ENCODE results near the gene KL. TPM values are rescaled to one million over a fixed set of nuclear protein-coding genes. Genes with fewer than 3 reads are reported as not detected.

The KL gene
- polyA plus RNA-seq, 2 donors = 0.08 to 0.32 TPM

DNA sequence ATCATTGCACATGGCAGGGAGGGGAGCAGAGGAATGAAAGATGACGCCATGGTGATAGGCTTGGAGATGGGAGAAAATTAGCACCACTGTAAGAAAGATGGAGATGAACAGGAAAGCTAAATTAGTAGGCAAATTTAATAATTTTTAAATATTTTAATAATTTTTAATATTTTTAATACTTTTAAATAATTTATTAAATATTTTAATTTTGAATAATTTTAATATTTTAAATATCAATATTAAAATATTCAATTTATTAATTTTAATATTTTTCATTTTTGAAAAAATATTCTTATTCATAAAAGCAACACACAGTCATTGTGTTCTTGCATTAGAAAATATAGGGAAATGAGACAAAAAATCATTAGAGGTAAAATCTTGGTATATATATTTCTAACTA, 15.9 kb upstream of the KL start:
- 93 to 98% methylated on average over 1 of the region's 1 CpG for WGBS, 2 donors
- no peaks in the 10 kb centered on the region for H3K36me3 ChIP-seq (ENCODE audit: control insufficient read depth in 2 of 2, insufficient read depth in 2 of 2, low read length in 1 of 2)
- H3K4me3 ChIP-seq (ENCODE audit: low read depth in 1 of 2, low read length in 2 of 2) = no peak overlapping the region
- no peaks in the 10 kb centered on the region for H3K27me3 ChIP-seq (ENCODE audit: control insufficient read depth in 1 of 2, insufficient read depth in 2 of 2, low read length in 2 of 2)
- no peak overlapping the region for H3K27ac ChIP-seq (ENCODE audit: low read depth in 2 of 2, low read length in 1 of 2)
- no peaks in the 10 kb centered on the region for H3K9me3 ChIP-seq (ENCODE audit: control insufficient read depth in 2 of 2, insufficient read depth in 1 of 2, low read depth in 1 of 2, low read length in 1 of 2)
- no peaks in the 10 kb centered on the region for H3K4me1 ChIP-seq (ENCODE audit: control insufficient read depth in 2 of 2, insufficient read depth in 2 of 2, low read length in 1 of 2)

DNA sequence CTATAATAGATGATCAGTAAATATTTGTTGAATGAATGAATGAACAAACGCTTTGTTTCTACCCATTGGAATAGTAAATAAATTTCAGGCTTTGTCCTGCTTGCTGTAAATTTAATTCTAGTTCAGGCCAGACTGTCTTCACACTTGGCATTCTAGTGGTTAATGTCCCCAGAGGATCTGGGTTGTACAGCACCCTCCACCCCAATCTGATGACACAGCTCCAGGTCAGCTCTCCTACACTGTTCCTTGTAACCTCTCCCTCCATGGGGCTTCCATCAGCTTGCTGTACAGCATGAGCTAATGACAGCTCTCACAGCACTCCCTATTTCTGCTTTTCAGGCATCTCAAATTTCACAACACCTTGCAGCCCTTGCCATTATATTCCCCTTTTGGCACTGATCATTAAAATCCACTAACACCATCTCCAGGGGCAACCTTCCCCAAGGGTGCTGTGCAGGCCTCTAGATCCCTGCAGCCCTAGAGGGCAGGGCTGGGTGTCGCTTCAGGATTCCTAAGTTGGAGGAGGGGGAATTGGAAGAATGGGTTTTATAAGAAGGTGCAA, 12.7 kb upstream of the KL start:
- Histone ChIP-seq H3K36me3 (ENCODE audit: control insufficient read depth in 2 of 2, insufficient read depth in 2 of 2, low read length in 1 of 2) (no peaks in the 10 kb centered on the region), H3K27ac (ENCODE audit: low read depth in 2 of 2, low read length in 1 of 2) (peak overlapping the region in 1 of 2 donors; percentile 14)

DNA sequence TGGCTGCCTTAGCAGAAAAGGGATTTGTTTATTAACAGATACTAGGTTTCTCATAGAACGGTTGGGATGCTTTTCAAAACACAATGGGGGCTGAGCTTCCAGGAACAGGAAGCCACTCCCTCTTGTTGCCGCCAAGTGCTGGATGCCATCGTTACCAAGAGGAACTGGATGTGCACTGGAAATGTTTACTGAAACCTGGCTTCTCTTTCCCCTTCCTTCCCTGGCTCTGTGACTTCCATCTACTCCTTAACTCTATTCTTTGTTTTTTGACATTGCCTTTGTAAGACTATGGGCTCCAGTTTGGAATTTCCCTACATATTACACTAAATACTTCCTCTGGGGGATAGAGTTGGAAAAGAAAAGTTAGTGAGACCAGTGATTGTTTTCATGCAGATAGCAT, 11.7 kb upstream of the KL start:
- WGBS, 2 donors = 10 to 16% methylated on average over 3 of the region's 3 CpGs
- no peaks in the 10 kb centered on the region for H3K36me3 ChIP-seq (ENCODE audit: control insufficient read depth in 2 of 2, insufficient read depth in 2 of 2, low read length in 1 of 2)
- no peaks in the 10 kb centered on the region for H3K27me3 ChIP-seq (ENCODE audit: control insufficient read depth in 1 of 2, insufficient read depth in 2 of 2, low read length in 2 of 2)
- no peak overlapping the region for H3K4me3 ChIP-seq (ENCODE audit: low read depth in 1 of 2, low read length in 2 of 2)
- no peaks in the 10 kb centered on the region for H3K9me3 ChIP-seq (ENCODE audit: control insufficient read depth in 2 of 2, insufficient read depth in 1 of 2, low read depth in 1 of 2, low read length in 1 of 2)
- no peak overlapping the region for H3K27ac ChIP-seq (ENCODE audit: low read depth in 2 of 2, low read length in 1 of 2)
- H3K4me1 ChIP-seq (ENCODE audit: control insufficient read depth in 2 of 2, insufficient read depth in 2 of 2, low read length in 1 of 2) = no peaks in the 10 kb centered on the region

More for the DNA sequence above, 12.7 kb upstream of the KL start:
- H3K4me3 ChIP-seq (ENCODE audit: low read depth in 1 of 2, low read length in 2 of 2) = no peak overlapping the region
- no peaks in the 10 kb centered on the region for H3K4me1 ChIP-seq (ENCODE audit: control insufficient read depth in 2 of 2, insufficient read depth in 2 of 2, low read length in 1 of 2)
- H3K9me3 ChIP-seq (ENCODE audit: control insufficient read depth in 2 of 2, insufficient read depth in 1 of 2, low read depth in 1 of 2, low read length in 1 of 2) = no peaks in the 10 kb centered on the region
- no peaks in the 10 kb centered on the region for H3K27me3 ChIP-seq (ENCODE audit: control insufficient read depth in 1 of 2, insufficient read depth in 2 of 2, low read length in 2 of 2)
- WGBS, 2 donors = 87 to 93% methylated on average over 2 of the region's 2 CpGs

DNA sequence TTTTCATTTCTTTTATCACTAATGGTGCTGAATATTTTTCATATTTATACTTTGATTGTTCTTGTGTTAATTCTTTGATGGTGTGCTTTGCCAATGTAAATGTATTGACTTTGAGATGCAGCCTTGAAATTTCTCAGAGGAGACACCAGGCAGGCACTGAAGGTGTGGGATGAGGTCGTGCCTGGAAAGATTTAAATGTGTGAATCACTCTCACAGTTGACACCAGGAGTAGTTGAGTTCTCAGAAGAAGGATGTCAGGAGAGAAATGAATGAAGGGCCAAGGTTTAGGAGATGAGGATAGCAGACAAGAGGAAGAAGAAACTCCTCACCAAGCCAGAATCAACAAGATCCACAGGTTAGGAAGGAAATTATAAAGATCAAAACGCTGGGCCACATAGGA, 10.1 kb upstream of the KL start:
- no peaks in the 10 kb centered on the region for H3K27me3 ChIP-seq (ENCODE audit: control insufficient read depth in 1 of 2, insufficient read depth in 2 of 2, low read length in 2 of 2)
- no peak overlapping the region for H3K27ac ChIP-seq (ENCODE audit: low read depth in 2 of 2, low read length in 1 of 2)
- no peaks in the 10 kb centered on the region for H3K36me3 ChIP-seq (ENCODE audit: control insufficient read depth in 2 of 2, insufficient read depth in 2 of 2, low read length in 1 of 2)
- H3K9me3 ChIP-seq (ENCODE audit: control insufficient read depth in 2 of 2, insufficient read depth in 1 of 2, low read depth in 1 of 2, low read length in 1 of 2) = no peaks in the 10 kb centered on the region
- no peak overlapping the region for H3K4me3 ChIP-seq (ENCODE audit: low read depth in 1 of 2, low read length in 2 of 2)
- no peaks in the 10 kb centered on the region for H3K4me1 ChIP-seq (ENCODE audit: control insufficient read depth in 2 of 2, insufficient read depth in 2 of 2, low read length in 1 of 2)
- 69 to 71% methylated on average over 2 of the region's 2 CpGs for WGBS, 2 donors

DNA sequence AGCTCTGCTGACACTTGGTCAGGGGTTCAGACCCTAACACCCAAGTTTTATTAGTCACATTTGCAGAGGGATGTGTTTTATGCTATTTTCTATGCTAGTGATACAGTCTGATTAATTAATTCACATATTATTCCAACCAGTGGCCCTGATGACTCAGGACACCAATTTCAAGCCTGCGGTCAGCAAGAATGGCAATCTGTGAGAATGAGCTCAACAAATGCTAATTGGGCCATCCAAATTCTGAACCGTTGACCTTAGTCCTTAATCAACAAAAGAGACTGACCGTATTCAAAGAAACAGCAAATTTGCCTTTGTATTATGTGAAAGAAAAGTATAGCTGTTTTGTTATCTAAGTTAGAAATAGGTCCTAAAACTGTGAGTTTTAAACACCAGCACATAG, 9.6 kb upstream of the KL start:
- Histone ChIP-seq H3K9me3 (ENCODE audit: control insufficient read depth in 2 of 2, insufficient read depth in 1 of 2, low read depth in 1 of 2, low read length in 1 of 2) (no peaks in the 10 kb centered on the region), H3K27ac (ENCODE audit: low read depth in 2 of 2, low read length in 1 of 2) (no peak overlapping the region), H3K27me3 (ENCODE audit: control insufficient read depth in 1 of 2, insufficient read depth in 2 of 2, low read length in 2 of 2) (no peaks in the 10 kb centered on the region), H3K4me3 (ENCODE audit: low read depth in 1 of 2, low read length in 2 of 2) (no peak overlapping the region), H3K36me3 (ENCODE audit: control insufficient read depth in 2 of 2, insufficient read depth in 2 of 2, low read length in 1 of 2) (no peaks in the 10 kb centered on the region), H3K4me1 (ENCODE audit: control insufficient read depth in 2 of 2, insufficient read depth in 2 of 2, low read length in 1 of 2) (no peaks in the 10 kb centered on the region)
- 82 to 83% methylated on average over 3 of the region's 3 CpGs for WGBS, 2 donors

DNA sequence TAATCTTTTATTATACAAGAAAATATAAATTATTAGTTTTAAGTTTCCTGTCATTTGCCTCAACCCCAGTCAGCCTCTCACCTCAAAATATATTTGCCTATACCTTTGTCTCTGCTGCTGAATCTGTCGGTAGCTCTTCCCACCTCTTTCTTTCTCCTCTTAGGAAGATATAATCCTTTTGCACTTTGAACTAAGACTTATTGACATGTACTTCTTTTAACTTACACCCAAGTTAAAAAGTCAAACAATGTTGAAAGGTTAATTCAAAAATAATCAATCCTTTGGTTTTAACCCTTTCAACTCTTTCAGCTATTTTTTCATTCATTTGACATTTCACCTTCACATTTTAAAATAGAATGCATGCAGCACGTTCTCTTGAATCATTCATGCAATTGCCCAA, 9.0 kb upstream of the KL start:
- whole genome bisulfite sequencing, 2 donors = 70 to 75% methylated on average over 2 of the region's 2 CpGs

DNA sequence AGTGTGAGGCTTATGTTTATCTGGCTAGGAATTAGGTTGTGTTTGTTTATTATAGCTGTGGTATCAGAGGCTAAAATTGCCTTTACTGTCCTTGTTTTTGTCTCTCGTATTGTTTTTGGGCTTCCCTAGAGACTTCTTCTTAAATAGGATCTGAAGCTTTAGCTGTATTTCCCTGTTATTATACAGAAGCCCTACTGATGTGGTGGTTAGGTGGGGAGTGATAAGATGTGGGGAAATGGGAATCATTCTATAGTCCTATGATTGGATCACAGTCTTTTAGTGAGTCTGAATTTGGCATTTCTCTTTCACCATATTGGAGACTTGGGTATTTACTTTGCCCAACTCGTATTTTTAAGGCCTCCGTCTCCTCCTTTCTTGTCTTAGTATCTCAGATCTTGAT, 8.3 kb upstream of the KL start:
- H3K36me3 ChIP-seq (ENCODE audit: control insufficient read depth in 2 of 2, insufficient read depth in 2 of 2, low read length in 1 of 2) = no peaks in the 10 kb centered on the region
- no peaks in the 10 kb centered on the region for H3K4me1 ChIP-seq (ENCODE audit: control insufficient read depth in 2 of 2, insufficient read depth in 2 of 2, low read length in 1 of 2)
- H3K4me3 ChIP-seq (ENCODE audit: low read depth in 1 of 2, low read length in 2 of 2) = no peak overlapping the region
- H3K9me3 ChIP-seq (ENCODE audit: control insufficient read depth in 2 of 2, insufficient read depth in 1 of 2, low read depth in 1 of 2, low read length in 1 of 2) = no peaks in the 10 kb centered on the region
- WGBS, 2 donors = 91 to 95% methylated on average over 3 of the region's 3 CpGs
- H3K27ac ChIP-seq (ENCODE audit: low read depth in 2 of 2, low read length in 1 of 2) = no peak overlapping the region
- no peaks in the 10 kb centered on the region for H3K27me3 ChIP-seq (ENCODE audit: control insufficient read depth in 1 of 2, insufficient read depth in 2 of 2, low read length in 2 of 2)

More for the DNA sequence above, 9.0 kb upstream of the KL start:
- no peak overlapping the region for H3K4me3 ChIP-seq (ENCODE audit: low read depth in 1 of 2, low read length in 2 of 2)
- H3K27me3 ChIP-seq (ENCODE audit: control insufficient read depth in 1 of 2, insufficient read depth in 2 of 2, low read length in 2 of 2) = no peaks in the 10 kb centered on the region
- no peaks in the 10 kb centered on the region for H3K4me1 ChIP-seq (ENCODE audit: control insufficient read depth in 2 of 2, insufficient read depth in 2 of 2, low read length in 1 of 2)
- H3K9me3 ChIP-seq (ENCODE audit: control insufficient read depth in 2 of 2, insufficient read depth in 1 of 2, low read depth in 1 of 2, low read length in 1 of 2) = no peaks in the 10 kb centered on the region
- no peaks in the 10 kb centered on the region for H3K36me3 ChIP-seq (ENCODE audit: control insufficient read depth in 2 of 2, insufficient read depth in 2 of 2, low read length in 1 of 2)
- no peak overlapping the region for H3K27ac ChIP-seq (ENCODE audit: low read depth in 2 of 2, low read length in 1 of 2)

DNA sequence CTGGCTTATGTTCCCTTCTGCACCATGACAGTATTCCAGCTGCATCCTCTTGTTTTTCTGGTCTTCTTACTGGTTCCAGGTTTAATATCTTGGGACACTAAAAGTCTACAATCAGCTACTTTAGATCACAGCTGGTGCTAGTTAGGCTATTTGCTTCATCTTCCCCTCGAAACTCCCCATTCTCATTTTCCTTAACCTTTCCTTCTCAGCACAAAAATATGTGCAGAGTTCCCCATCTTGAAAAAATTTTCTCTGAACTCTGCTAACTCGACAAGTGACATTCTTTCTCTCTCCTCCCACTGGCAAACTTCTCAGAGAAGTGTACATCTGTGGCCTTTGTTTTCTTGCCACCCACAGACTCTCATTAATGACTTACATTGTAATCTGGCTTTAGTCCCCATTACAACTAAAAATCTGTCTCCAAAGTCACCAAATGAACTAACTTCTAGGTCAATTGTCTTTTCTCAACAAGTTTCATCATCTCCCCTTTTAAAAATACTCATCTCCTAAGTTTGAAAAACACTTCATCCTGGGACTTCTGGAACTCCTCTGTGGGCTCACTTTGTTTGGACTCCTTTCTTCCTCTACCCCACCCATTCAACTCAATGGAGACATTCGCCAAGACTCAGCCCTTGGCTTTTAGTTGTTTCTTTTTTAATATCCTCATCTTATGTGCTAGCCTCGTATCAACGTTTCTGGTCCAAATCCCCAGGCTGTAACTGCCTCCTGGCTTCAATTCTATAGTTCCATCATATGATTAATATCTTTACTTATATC, 7.1 kb upstream of the KL start:
- Histone ChIP-seq H3K9me3 (ENCODE audit: control insufficient read depth in 2 of 2, insufficient read depth in 1 of 2, low read depth in 1 of 2, low read length in 1 of 2) (no peaks in the 10 kb centered on the region), H3K27ac (ENCODE audit: low read depth in 2 of 2, low read length in 1 of 2) (no peak overlapping the region), H3K36me3 (ENCODE audit: control insufficient read depth in 2 of 2, insufficient read depth in 2 of 2, low read length in 1 of 2) (no peaks in the 10 kb centered on the region), H3K4me1 (ENCODE audit: control insufficient read depth in 2 of 2, insufficient read depth in 2 of 2, low read length in 1 of 2) (no peaks in the 10 kb centered on the region), H3K4me3 (ENCODE audit: low read depth in 1 of 2, low read length in 2 of 2) (no peak overlapping the region), H3K27me3 (ENCODE audit: control insufficient read depth in 1 of 2, insufficient read depth in 2 of 2, low read length in 2 of 2) (no peaks in the 10 kb centered on the region)
- 36 to 61% methylated on average over 5 of the region's 5 CpGs for WGBS, 2 donors

DNA sequence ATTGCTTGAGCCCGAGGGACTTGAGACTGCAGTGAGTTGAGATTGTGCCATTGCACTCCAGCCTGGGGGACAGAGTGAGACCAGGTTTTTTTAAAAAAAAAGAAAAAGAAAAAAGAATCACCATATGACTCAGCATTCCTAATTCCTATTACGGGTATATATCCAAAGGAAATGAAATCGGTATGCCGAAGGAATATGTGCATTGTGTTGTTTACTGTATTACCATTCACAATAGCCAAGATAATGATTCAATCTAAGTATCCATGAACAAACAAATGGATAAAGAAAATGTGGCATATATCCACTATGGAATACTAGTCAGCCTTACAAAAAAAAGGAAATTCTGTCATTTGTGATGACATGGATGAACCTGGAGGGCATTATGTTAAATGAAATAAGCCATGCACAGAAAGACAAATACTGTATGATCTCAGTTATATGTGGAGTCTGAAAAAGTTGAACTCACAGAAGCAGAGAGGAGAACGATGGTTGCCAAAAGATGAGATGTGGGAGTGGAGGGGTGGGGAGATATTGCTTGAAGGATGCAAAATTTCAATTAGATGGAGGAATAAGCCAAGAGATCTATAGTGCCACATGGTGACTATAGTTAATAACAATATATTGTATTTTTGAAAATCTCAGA, 4.3 kb upstream of the KL start:
- WGBS, 2 donors = 70 to 74% methylated on average over 5 of the region's 5 CpGs
- Histone ChIP-seq H3K27ac (ENCODE audit: low read depth in 2 of 2, low read length in 1 of 2) (no peak overlapping the region), H3K9me3 (ENCODE audit: control insufficient read depth in 2 of 2, insufficient read depth in 1 of 2, low read depth in 1 of 2, low read length in 1 of 2) (no peaks in the 10 kb centered on the region), H3K36me3 (ENCODE audit: control insufficient read depth in 2 of 2, insufficient read depth in 2 of 2, low read length in 1 of 2) (no peaks in the 10 kb centered on the region), H3K4me3 (ENCODE audit: low read depth in 1 of 2, low read length in 2 of 2) (no peak overlapping the region), H3K4me1 (ENCODE audit: control insufficient read depth in 2 of 2, insufficient read depth in 2 of 2, low read length in 1 of 2) (peaks cover 5 to 6% of the 10 kb centered on the region in 2 donors), H3K27me3 (ENCODE audit: control insufficient read depth in 1 of 2, insufficient read depth in 2 of 2, low read length in 2 of 2) (no peaks in the 10 kb centered on the region)

Measured in esophagus (tissue), 2 donors.